GM23338 (cell line): Measurements from ENCODE around the gene BSND. TPM values are rescaled to one million over a fixed set of nuclear protein-coding genes. Genes with fewer than 3 reads are reported as not detected.

Source experiments
- ATAC-seq: fragments of 200-7000 bp; cut with Tn5 transposase; 3 replicates; pipeline ENCODE4 v1.9.1; 2020
- DNase-seq: peaks from one replicate; pipeline ENCODE4 v3.0.0-alpha.2; 2015; ENCODE audit warnings: low spot score
- H2AFZ ChIP-seq: fragments of 200-600 bp; sonication (generic); 2 replicates; pipeline ENCODE4 v1.8.0; 2016; ENCODE audit warnings: antibody characterized with exemption, mild to moderate bottlenecking, moderate library complexity
- H3F3A ChIP-seq: fragments of 200-600 bp; sonication (generic); replicated peaks from 2 replicates; pipeline ENCODE4 v1.8.0; 2017; ENCODE audit warnings: antibody characterized with exemption, mixed run types, low read depth
- H3K27ac ChIP-seq: fragments of 200-600 bp; sonication (generic); 2 replicates; pipeline ENCODE4 v1.6.1; 2016; ENCODE audit warnings: low read depth
- H3K27me3 ChIP-seq: fragments of 200-600 bp; sonication (generic); 2 replicates; pipeline ENCODE4 v1.8.0; 2016; ENCODE audit warnings: mild to moderate bottlenecking, mixed run types, moderate library complexity; ENCODE audit not compliant: insufficient read depth
- H3K36me3 ChIP-seq: fragments of 200-600 bp; sonication (generic); 2 replicates; pipeline ENCODE4 v1.8.0; 2016; ENCODE audit warnings: mild to moderate bottlenecking; ENCODE audit not compliant: insufficient read depth
- H3K4me1 ChIP-seq: fragments of 200-600 bp; sonication (generic); 2 replicates; pipeline ENCODE4 v1.8.0; 2016; ENCODE audit warnings: mild to moderate bottlenecking, moderate library complexity; ENCODE audit not compliant: insufficient read depth
- H3K4me2 ChIP-seq: fragments of 200-600 bp; sonication (generic); 2 replicates; pipeline ENCODE4 v1.7.1; 2017; ENCODE audit warnings: mixed run types
- H3K4me3 ChIP-seq: fragments of 200-600 bp; sonication (generic); 2 replicates; pipeline ENCODE4 v1.6.1; 2016; ENCODE audit warnings: mixed run types
- H3K79me2 ChIP-seq: fragments of 200-600 bp; sonication (generic); replicated peaks from 2 replicates; pipeline ENCODE4 v1.8.0; 2017; ENCODE audit warnings: mild to moderate bottlenecking; ENCODE audit not compliant: insufficient read depth
- H3K9me2 ChIP-seq: fragments of 200-600 bp; sonication (generic); 2 replicates; pipeline ENCODE4 v1.8.0; 2017; ENCODE audit not compliant: insufficient read depth
- H4K20me1 ChIP-seq: fragments of 200-600 bp; sonication (generic); replicated peaks from 2 replicates; pipeline ENCODE4 v1.8.0; 2017; ENCODE audit warnings: mild to moderate bottlenecking; ENCODE audit not compliant: insufficient read depth
- H3K27ac Mint-ChIP-seq: 2 replicates; pipeline ENCODE4 v1.8.0; 2020; ENCODE audit warnings: inconsistent platforms, mild to moderate bottlenecking, moderate library complexity, mixed read lengths
- H3K27me3 Mint-ChIP-seq: 3 replicates; pipeline ENCODE4 v1.8.0; 2022; ENCODE audit warnings: low read depth, mild to moderate bottlenecking, moderate library complexity, mixed read lengths, inconsistent platforms; ENCODE audit not compliant: insufficient read depth, poor library complexity
- H3K36me3 Mint-ChIP-seq: 3 replicates; pipeline ENCODE4 v1.8.0; 2021; ENCODE audit warnings: low read depth, mild to moderate bottlenecking, inconsistent platforms, moderate library complexity, mixed read lengths
- H3K4me1 Mint-ChIP-seq: 3 replicates; pipeline ENCODE4 v1.8.0; 2020; ENCODE audit warnings: mild to moderate bottlenecking, inconsistent platforms, mixed read lengths
- H3K4me3 Mint-ChIP-seq: 3 replicates; pipeline ENCODE4 v1.8.0; 2021; ENCODE audit warnings: moderate library complexity, mild to moderate bottlenecking, inconsistent platforms, mixed read lengths
- H3K9me3 Mint-ChIP-seq: 3 replicates; pipeline ENCODE4 v1.8.0; 2020; ENCODE audit warnings: moderate library complexity, mild to moderate bottlenecking, inconsistent platforms, mixed read lengths
- EZH2phosphoT487 ChIP-seq: fragments of 200-600 bp; sonication (generic); IDR thresholded peaks from one replicate; pipeline ENCODE4 v1.8.1; 2018; ENCODE audit warnings: antibody characterized with exemption; ENCODE audit not compliant: unreplicated experiment
- JUNB ChIP-seq: IDR thresholded peaks from one replicate; pipeline ENCODE4 v1.6.1; 2016; ENCODE audit warnings: antibody characterized with exemption; ENCODE audit not compliant: unreplicated experiment
- NANOG ChIP-seq: IDR thresholded peaks from 2 replicates; pipeline ENCODE4 v1.6.1; 2016; ENCODE audit warnings: antibody characterized with exemption, borderline replicate concordance
- REST ChIP-seq: IDR thresholded peaks from one replicate; pipeline ENCODE4 v1.6.1; 2018; ENCODE audit warnings: antibody characterized with exemption; ENCODE audit not compliant: unreplicated experiment
- STAT1 ChIP-seq: IDR thresholded peaks from one replicate; pipeline ENCODE4 v1.6.1; 2016; ENCODE audit warnings: antibody characterized with exemption; ENCODE audit not compliant: unreplicated experiment
- ZNF462 ChIP-seq: fragments of 250-450 bp; sonication (Bioruptor Pico); IDR thresholded peaks from 2 replicates; pipeline ENCODE4 v1.5.0; 2020; ENCODE audit warnings: mild to moderate bottlenecking, moderate library complexity
- polyA plus RNA-seq: library from polyadenylated mRNA; unstranded; fragments of >200 nt; fragmentation: Nextera tagmentation; extraction: Ambion mirVana; gene quantifications from 2 replicates; pipeline ENCODE4 v1.2.1, GENCODE V29; 2016
- total RNA-seq: library from RNA; depleted of rRNA; stranded (reverse); fragments of >200 nt; shearing (Covaris generic); gene quantifications from 2 replicates; pipeline ENCODE4 v1.2.3, GENCODE V29; 2014
- TF ChIP-seq, protein P1 (sequence below): IDR thresholded peaks from 2 replicates; pipeline ENCODE4 v1.6.1; 2016; ENCODE audit warnings: antibody characterized with exemption

The BSND gene
- total and polyA plus RNA-seq, 2 experiments from 2014 or later = 0.55 to 1.4 TPM

- H3K36me3 ChIP-seq = no peaks in the 10 kb centered on the region; the same call in 1 of the 2 replicates
- no peaks in the 10 kb centered on the region for H3K79me2 ChIP-seq
- no peaks in the 10 kb centered on the region for H4K20me1 ChIP-seq
- no peak overlapping the region for H3K27ac Mint-ChIP-seq
- peaks cover 23% of the 10 kb centered on the region for H3K4me1 ChIP-seq
- DNase-seq = no peak
- no peak for ATAC-seq
- no peak overlapping the region for H2AFZ ChIP-seq
- H3K4me1 Mint-ChIP-seq = peaks cover 18% of the 10 kb centered on the region
- H3K27me3 Mint-ChIP-seq = no peaks in the 10 kb centered on the region
- H3K9me3 Mint-ChIP-seq = peaks cover 59% of the 10 kb centered on the region
- no peak overlapping the region for H3K4me3 Mint-ChIP-seq
- peak overlapping the region; percentile 8; the same call in 1 of the 2 replicates for H3K27ac ChIP-seq
- H3K4me2 ChIP-seq = no peak overlapping the region
- H3K9me2 ChIP-seq = no peaks in the 10 kb centered on the region
- no peak overlapping the region for H3K4me3 ChIP-seq
- peaks cover 45% of the 10 kb centered on the region for H3K36me3 Mint-ChIP-seq
- H3K27me3 ChIP-seq = no peaks in the 10 kb centered on the region
- no peak for TF ChIP-seq ZNF462 (CRISPR knock-in tag)
- TF ChIP-seq STAT1 = no peak
- TF ChIP-seq, protein P1, sequence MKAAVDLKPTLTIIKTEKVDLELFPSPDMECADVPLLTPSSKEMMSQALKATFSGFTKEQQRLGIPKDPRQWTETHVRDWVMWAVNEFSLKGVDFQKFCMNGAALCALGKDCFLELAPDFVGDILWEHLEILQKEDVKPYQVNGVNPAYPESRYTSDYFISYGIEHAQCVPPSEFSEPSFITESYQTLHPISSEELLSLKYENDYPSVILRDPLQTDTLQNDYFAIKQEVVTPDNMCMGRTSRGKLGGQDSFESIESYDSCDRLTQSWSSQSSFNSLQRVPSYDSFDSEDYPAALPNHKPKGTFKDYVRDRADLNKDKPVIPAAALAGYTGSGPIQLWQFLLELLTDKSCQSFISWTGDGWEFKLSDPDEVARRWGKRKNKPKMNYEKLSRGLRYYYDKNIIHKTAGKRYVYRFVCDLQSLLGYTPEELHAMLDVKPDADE = no peak
- no peak for TF ChIP-seq NANOG
- no peak for TF ChIP-seq EZH2phosphoT487
- TF ChIP-seq REST = no peak
- TF ChIP-seq JUNB = no peak
- H3F3A ChIP-seq = no peaks in the 10 kb centered on the region
Measured at GRCh38 chr1:54959241-54959640, 39.5 kb upstream of the BSND start.
